PFSK-1 (cell line): ENCODE data around the gene SPAG4.

Experiments
- FOXP2 ChIP-seq: optimal IDR thresholded peaks from 2 replicates; pipeline ENCODE3; 2011; ENCODE audit warnings: borderline replicate concordance, control low read depth, inconsistent platforms; ENCODE audit not compliant: insufficient read depth; ENCODE audit errors: extremely low read length, extremely low read depth
- POLR2AphosphoS5 ChIP-seq: IDR thresholded peaks from 2 replicates; pipeline ENCODE4 v1.6.1; 2012; ENCODE audit warnings: low read depth, mild to moderate bottlenecking, control low read depth, low read length, moderate library complexity
- REST ChIP-seq, 2 experiments: IDR thresholded peaks; 2 replicates each; pipeline versions ENCODE4 v1.6.1 to v1.8.0; 2011 to 2012; ENCODE audit warnings: low read depth in 2 of 2, low read length in 2 of 2, control low read depth in 1 of 2, inconsistent platforms in 1 of 2, mild to moderate bottlenecking in 1 of 2, moderate library complexity in 1 of 2; ENCODE audit not compliant: insufficient read depth in 1 of 2
- SIN3A ChIP-seq: IDR thresholded peaks from 2 replicates; pipeline ENCODE4 v1.6.1; 2012; ENCODE audit warnings: mild to moderate bottlenecking, low read length, moderate library complexity, borderline replicate concordance; ENCODE audit not compliant: insufficient read depth
- TAF1 ChIP-seq: IDR thresholded peaks from 2 replicates; pipeline ENCODE4 v1.6.1; 2012; ENCODE audit warnings: low read length, control low read depth, borderline replicate concordance; ENCODE audit not compliant: insufficient read depth

SPAG4 gene

DNA sequence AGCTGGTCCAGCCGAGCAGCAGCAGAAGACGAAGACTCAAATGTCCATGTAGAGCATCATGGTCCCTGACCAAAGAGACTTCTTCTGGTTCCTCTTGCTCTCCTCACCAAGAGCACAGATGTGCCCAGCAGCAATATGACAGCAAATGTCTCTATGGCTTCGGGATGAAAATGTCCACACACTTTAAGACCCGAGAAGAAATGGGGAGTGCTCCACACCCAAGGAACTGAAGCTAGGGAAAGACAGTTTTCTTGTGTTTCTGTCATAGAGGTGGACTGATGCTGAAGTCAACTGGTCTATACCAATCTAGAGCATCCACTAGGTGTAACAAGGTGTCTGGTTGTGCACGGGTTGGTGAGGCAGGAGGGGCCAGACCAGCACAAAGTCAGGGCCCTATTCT lies 53.6 kb downstream of the SPAG4 start:
- no peak for TF ChIP-seq SIN3A
- no peak for TF ChIP-seq REST (IDR thresholded peaks at IDR 0.05; ENCODE audit: insufficient read depth in 1 of 2, low read depth in 2 of 2, low read length in 2 of 2)
- TF ChIP-seq FOXP2 = no peak
- no peak for TF ChIP-seq TAF1
- no peak for TF ChIP-seq POLR2AphosphoS5

GRCh38 chr20:35669681-35670080 lies 54.1 kb downstream of the SPAG4 start:
- TF ChIP-seq POLR2AphosphoS5 (no peak), FOXP2 (no peak), SIN3A (no peak), TAF1 (no peak), REST (IDR thresholded peaks at IDR 0.05; ENCODE audit: insufficient read depth in 1 of 2, low read depth in 2 of 2, low read length in 2 of 2) (no peak)
